ENCODE results near the gene LSM10.

LSM10 gene

GRCh38 chr1:36440646-36441045, 42.9 kb upstream of the LSM10 start:
- H3K27ac ChIP-seq (ENCODE audit: low read depth, low read length): no peak overlapping the region
- no peaks in the 10 kb centered on the region for H4K20me1 ChIP-seq (ENCODE audit: low read depth, low read length)
- H3K9ac ChIP-seq (ENCODE audit: low read length): no peak overlapping the region
- H3F3A ChIP-seq (ENCODE audit: insufficient read depth): peaks cover 3% of the 10 kb centered on the region; the same call in 1 of the 2 replicates
- no peak for TF ChIP-seq EZH2phosphoT487 (conservative IDR thresholded peaks at IDR 0.05; ENCODE audit: low read length)
- TF ChIP-seq CTCF (IDR thresholded peaks at IDR 0.05; ENCODE audit: insufficient read depth, low read length, poor library complexity, severe bottlenecking): no peak
- H3K36me3 ChIP-seq (ENCODE audit: low read length): no peaks in the 10 kb centered on the region
- H3K79me2 ChIP-seq (ENCODE audit: insufficient read depth, low read length): no peaks in the 10 kb centered on the region
- no peak overlapping the region for H3K4me3 ChIP-seq (ENCODE audit: insufficient read depth, low read length, poor library complexity, severe bottlenecking)
- no peaks in the 10 kb centered on the region for H3K9me3 ChIP-seq (ENCODE audit: insufficient read depth, low read length)
- no peak overlapping the region for H2AFZ ChIP-seq (ENCODE audit: low read depth, low read length, severe bottlenecking)
- no peaks in the 10 kb centered on the region; the same call in 1 of the 2 replicates for H3K27me3 ChIP-seq (ENCODE audit: low read length)
- no peak overlapping the region for H3K4me2 ChIP-seq (ENCODE audit: low read depth, low read length, poor library complexity, severe bottlenecking)
- no peaks in the 10 kb centered on the region for H3K9me2 ChIP-seq (replicated peaks; ENCODE audit: insufficient read depth, low read length)

- no peak overlapping the region for H3K4me2 ChIP-seq (ENCODE audit: low read depth, low read length, poor library complexity, severe bottlenecking)
- H3K9me3 ChIP-seq (ENCODE audit: insufficient read depth, low read length): no peaks in the 10 kb centered on the region
- no peaks in the 10 kb centered on the region for H3K79me2 ChIP-seq (ENCODE audit: insufficient read depth, low read length)
- H3K4me3 ChIP-seq (ENCODE audit: insufficient read depth, low read length, poor library complexity, severe bottlenecking): no peak overlapping the region
- no peaks in the 10 kb centered on the region for H4K20me1 ChIP-seq (ENCODE audit: low read depth, low read length)
- no peaks in the 10 kb centered on the region; the same call in 1 of the 2 replicates for H3K27me3 ChIP-seq (ENCODE audit: low read length)
- no peak overlapping the region for H3K27ac ChIP-seq (ENCODE audit: low read depth, low read length)
- TF ChIP-seq CTCF (IDR thresholded peaks at IDR 0.05; ENCODE audit: insufficient read depth, low read length, poor library complexity, severe bottlenecking): no peak
- TF ChIP-seq EZH2phosphoT487 (conservative IDR thresholded peaks at IDR 0.05; ENCODE audit: low read length): no peak
- H3F3A ChIP-seq (ENCODE audit: insufficient read depth): peaks cover 3% of the 10 kb centered on the region; the same call in 1 of the 2 replicates
- no peaks in the 10 kb centered on the region for H3K9me2 ChIP-seq (replicated peaks; ENCODE audit: insufficient read depth, low read length)
- no peak overlapping the region for H2AFZ ChIP-seq (ENCODE audit: low read depth, low read length, severe bottlenecking)
- no peaks in the 10 kb centered on the region for H3K36me3 ChIP-seq (ENCODE audit: low read length)
- no peak overlapping the region for H3K9ac ChIP-seq (ENCODE audit: low read length)
Measured at GRCh38 chr1:36440044-36440443, 42.3 kb upstream of the LSM10 start.

- TF ChIP-seq EZH2phosphoT487 (conservative IDR thresholded peaks at IDR 0.05; ENCODE audit: low read length): no peak
- no peak for TF ChIP-seq CTCF (IDR thresholded peaks at IDR 0.05; ENCODE audit: insufficient read depth, low read length, poor library complexity, severe bottlenecking)
- H3K27ac ChIP-seq (ENCODE audit: low read depth, low read length): no peak overlapping the region
- H3K27me3 ChIP-seq (ENCODE audit: low read length): no peaks in the 10 kb centered on the region
- no peaks in the 10 kb centered on the region for H3K36me3 ChIP-seq (ENCODE audit: low read length)
- no peaks in the 10 kb centered on the region for H4K20me1 ChIP-seq (ENCODE audit: low read depth, low read length)
- no peaks in the 10 kb centered on the region for H3F3A ChIP-seq (ENCODE audit: insufficient read depth)
- H2AFZ ChIP-seq (ENCODE audit: low read depth, low read length, severe bottlenecking): no peak overlapping the region
- no peaks in the 10 kb centered on the region for H3K9me3 ChIP-seq (ENCODE audit: insufficient read depth, low read length)
- H3K9me2 ChIP-seq (replicated peaks; ENCODE audit: insufficient read depth, low read length): no peaks in the 10 kb centered on the region
- no peak overlapping the region for H3K4me2 ChIP-seq (ENCODE audit: low read depth, low read length, poor library complexity, severe bottlenecking)
- no peaks in the 10 kb centered on the region for H3K79me2 ChIP-seq (ENCODE audit: insufficient read depth, low read length)
- no peak overlapping the region for H3K9ac ChIP-seq (ENCODE audit: low read length)
- H3K4me3 ChIP-seq (ENCODE audit: insufficient read depth, low read length, poor library complexity, severe bottlenecking): no peak overlapping the region
Measured at GRCh38 chr1:36438715-36439114, 41.0 kb upstream of the LSM10 start.

Data from SU-DHL-6 (cell line).